ENCODE results near the gene GSDMA.

GSDMA gene

DNA sequence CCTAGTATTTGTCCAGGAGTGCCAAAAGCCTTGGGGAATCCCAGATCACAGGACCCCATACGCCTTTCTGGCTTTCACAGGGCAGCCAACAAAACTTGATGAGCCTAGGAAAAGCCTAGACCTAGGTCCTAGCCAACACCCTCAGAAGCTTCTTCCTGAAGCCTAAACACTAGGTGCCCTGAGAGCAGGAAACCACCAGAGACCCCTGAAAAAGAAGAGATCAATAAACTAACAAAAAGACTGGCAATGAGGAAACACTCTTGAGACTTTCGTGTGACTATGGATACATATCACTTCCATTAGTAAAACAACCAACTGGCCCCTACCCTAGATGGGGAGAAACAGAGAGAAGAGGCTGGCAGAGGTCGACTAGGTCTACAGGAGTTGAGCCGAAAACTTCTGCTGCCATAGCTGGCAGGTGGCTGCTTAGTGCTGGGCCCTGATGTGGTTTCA, 36.6 kb upstream of the GSDMA start:
- DNase-seq (ENCODE audit: low read depth) = no peak
- TF ChIP-seq, protein P1, sequence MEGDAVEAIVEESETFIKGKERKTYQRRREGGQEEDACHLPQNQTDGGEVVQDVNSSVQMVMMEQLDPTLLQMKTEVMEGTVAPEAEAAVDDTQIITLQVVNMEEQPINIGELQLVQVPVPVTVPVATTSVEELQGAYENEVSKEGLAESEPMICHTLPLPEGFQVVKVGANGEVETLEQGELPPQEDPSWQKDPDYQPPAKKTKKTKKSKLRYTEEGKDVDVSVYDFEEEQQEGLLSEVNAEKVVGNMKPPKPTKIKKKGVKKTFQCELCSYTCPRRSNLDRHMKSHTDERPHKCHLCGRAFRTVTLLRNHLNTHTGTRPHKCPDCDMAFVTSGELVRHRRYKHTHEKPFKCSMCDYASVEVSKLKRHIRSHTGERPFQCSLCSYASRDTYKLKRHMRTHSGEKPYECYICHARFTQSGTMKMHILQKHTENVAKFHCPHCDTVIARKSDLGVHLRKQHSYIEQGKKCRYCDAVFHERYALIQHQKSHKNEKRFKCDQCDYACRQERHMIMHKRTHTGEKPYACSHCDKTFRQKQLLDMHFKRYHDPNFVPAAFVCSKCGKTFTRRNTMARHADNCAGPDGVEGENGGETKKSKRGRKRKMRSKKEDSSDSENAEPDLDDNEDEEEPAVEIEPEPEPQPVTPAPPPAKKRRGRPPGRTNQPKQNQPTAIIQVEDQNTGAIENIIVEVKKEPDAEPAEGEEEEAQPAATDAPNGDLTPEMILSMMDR (IDR thresholded peaks at IDR 0.05; ENCODE audit: insufficient read depth, low read depth, low read length, missing control alignments) = no peak
- H3K4me3 ChIP-seq (ENCODE audit: low read length) = peak overlapping the region; percentile 75

DNA sequence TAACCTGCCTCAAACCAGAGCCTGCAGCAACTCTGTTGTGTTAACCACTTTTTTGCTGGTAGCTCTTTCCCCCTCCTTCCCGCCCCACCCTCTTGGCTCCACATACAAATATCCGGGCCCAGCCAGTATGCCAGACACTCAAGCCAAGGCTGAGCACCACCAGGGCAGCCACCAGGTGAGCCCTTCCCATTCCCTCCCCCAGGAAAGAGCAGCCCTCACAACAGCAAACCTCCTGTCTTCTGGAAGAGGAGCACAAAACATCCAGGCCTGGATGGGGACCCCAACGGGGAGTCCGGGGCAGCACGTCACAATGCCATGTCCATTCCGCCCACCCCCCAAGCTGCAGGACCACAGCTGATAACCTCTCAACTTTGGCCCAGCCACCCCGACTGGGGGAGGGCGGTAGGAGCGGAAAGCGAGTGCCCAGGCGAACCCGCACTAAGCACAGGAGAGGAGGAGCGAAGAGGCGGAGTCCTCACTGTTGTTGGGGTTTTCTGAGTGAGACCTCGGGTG, 36.2 kb upstream of the GSDMA start:
- DNase-seq (ENCODE audit: low read depth) = peak; percentile 39
- TF ChIP-seq, protein P1 (IDR thresholded peaks at IDR 0.05; ENCODE audit: insufficient read depth, low read depth, low read length, missing control alignments) = no peak
- H3K4me3 ChIP-seq (ENCODE audit: low read length) = peak overlapping the region; percentile 75

DNA sequence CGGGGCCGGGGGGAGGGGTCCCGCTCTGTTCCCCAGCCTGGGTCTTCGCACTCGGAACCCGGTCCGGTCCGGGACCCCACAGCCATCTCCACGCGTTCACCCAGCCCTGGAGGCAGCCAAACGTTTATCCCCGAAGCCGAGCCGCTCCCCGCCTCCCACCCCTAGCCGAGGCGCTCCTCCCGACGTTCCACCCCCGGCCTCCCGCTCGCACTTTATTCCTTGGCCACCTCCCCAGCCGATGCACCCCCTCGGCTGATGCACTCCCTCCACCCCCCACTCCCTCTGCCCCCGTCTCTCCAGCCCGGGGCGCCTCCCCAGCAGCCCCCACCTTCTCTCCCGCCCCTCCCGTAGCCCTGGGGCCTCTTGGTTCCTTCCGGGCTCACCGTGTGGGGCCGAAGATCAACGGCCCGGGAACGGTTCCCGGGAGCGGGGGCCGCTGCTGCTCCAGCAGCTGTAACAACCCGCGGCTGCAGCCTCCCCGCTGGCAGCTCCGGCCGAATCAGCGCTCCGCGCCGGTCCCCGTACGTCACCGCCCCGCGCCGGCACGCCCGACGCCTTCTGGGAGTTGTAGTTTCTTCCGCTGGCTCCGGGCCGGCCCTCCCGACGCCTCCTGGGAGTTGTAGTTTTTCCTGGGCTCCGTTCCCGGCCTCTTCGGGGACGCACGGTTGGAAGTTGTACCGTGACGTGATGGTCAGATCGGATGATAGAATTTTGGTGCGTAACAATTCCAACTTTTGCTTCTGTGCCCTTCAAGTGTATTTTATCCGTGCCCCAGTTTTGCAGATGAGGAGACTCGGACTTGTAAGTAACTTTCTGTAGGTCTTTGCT, 35.5 kb upstream of the GSDMA start, which contains the start of the genes LRRC3C and ORMDL3:
LRRC3C (plus strand) TSS at position 632 of the 828 bp plus-strand sequence. CDS start 13,792 bp downstream, outside the sequence.
ORMDL3 (minus strand) TSS at position 501 of the 828 bp plus-strand sequence. CDS start 3,398 bp downstream, outside the sequence.
- DNase-seq (ENCODE audit: low read depth) = peak; percentile 93
- TF ChIP-seq, protein P1 (IDR thresholded peaks at IDR 0.05; ENCODE audit: insufficient read depth, low read depth, low read length, missing control alignments) = no peak
- H3K4me3 ChIP-seq (ENCODE audit: low read length) = peak within 1 kb of the TSS; percentile 75

DNA sequence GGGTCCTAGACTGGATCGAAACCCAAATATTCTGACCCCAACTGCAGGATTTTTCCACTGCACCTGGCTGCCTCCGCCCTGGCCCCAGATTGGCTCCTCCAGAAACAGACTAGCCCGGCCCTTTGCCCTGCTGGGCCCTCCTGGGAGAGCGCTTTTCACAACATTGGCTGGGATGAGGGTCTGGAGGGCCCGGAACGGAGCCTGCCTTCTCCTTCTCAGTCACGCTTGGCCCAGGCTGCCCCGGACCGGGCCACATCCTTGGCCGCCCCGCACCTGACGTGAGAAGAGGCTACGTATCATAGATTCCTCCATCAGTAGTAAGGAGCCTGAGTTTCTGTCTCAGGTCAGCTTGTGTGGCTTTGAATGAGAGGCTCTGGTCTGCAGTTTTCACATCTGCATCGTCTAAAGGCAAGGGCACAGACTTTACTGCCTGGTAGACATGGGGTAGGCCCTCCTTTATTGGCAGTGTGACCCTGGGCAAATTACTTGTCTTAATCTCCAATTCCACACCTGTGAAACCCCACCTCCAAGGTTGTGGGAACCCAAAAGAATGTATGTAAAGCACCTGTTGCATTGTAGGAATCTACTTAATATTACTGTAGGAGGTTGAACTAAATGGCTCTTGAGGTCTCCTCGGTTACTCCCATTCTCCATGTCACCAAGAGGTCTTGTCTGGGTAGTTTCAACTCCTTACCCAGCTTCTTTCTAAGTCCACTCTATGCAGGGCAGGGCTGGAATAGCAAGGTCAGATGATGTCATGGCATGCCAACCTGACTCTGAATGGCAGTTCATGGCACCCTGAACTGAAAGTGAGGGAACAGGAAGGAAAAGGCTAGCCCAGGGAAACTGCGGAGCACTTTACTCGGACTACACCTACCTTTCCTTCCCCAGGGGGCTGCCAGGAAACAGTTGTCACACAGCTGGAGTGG, 34.6 kb upstream of the GSDMA start:
- TF ChIP-seq, protein P1 (IDR thresholded peaks at IDR 0.05; ENCODE audit: insufficient read depth, low read depth, low read length, missing control alignments) = no peak
- no peak for DNase-seq (ENCODE audit: low read depth)
- H3K4me3 ChIP-seq (ENCODE audit: low read length) = peak overlapping the region; percentile 75

DNA sequence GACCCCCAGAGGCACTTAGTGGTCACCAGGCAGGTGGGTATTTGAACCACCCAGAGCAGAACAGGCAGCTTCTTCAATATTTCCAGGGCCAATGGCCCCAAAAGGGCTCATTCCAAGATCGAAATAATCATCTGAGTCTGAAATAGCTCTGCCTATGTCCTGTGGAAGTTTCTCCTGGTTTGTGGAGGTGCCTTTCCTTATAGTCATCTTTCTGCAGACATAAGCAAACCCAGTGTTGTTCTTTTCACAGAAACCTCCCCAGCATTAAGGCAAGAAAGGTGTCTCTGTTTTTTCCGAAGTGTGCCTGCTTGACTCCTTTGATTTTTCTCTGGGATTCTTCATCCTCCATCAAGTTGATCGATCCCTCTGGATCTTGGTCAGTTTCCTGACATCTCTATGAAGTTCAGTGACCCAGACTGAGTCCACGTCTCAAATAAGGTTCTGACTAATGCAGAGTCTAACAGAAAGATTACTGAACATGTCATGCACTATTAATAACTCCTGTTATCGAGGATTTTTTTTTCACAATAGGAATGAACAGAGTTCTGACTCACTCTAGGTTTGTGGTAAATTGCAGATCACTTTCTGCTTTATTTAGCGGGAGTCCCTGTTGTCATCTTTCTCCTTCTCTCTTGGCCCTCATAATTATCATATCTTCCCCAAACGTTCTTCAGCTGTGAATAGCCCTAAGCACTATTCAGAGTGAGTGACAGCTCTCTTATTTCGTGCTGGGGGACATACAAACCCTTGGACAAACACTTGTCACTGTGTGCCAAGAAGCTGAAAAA, 33.8 kb upstream of the GSDMA start:
- peak; percentile 86 for DNase-seq (ENCODE audit: low read depth)
- no peak overlapping the region for H3K4me3 ChIP-seq (ENCODE audit: low read length)
- TF ChIP-seq, protein P1 (IDR thresholded peaks at IDR 0.05; ENCODE audit: insufficient read depth, low read depth, low read length, missing control alignments) = no peak
